HT-29 (cell line): ENCODE measurements around the gene CTBP2. TPM values are rescaled to one million over a fixed set of nuclear protein-coding genes. Genes with fewer than 3 reads are reported as not detected.

Experiments used
- DNase-seq: peaks from one replicate; pipeline ENCODE4 v3.0.0-alpha.2; 2015; ENCODE audit warnings: low spot score
- total RNA-seq: library from RNA; depleted of rRNA; stranded (reverse); fragments of >200 nt; shearing (Covaris generic); gene quantifications from 2 replicates; pipeline ENCODE4 v1.2.3, GENCODE V29; 2014

CTBP2 gene
- total RNA-seq, 1 experiment from 2014 or later: 207 TPM

DNA sequence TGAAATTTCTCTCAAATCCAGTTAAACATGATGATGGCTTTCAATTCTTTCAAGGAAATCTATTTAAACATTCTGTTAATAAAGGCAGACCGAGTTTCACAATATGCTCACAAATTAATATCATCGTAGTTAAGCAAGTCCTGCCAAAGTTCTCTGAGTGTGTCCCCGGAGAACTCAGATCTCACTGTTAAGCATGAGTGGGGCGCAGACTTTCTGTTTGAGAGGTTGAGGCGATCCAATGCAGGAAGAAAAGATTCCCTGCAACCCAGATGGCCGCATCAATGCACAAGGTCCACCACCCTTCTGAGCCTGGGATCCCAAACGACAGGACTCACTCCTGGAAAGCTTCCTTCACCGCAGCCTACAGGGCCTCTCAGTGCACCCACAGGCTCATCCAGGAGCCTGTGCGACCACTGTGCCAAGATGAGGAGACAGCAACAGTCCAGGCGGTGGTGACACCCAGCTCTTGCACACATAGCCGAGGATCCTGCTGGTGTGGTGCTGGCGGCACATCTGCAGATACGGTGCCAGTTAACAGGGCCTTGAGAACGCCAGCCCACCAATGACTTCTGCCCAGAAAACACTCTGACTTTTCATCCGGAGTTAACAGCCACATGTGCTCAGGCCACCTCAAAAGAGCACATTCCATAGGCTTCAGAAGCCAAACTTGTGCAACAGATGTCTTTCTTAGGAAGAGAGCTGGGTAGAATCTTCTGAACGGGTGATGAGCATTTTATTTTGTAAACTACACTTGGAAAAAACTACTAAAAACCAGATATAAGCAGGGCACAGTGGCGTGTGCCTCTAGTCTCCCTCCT lies 116.3 kb downstream of the CTBP2 start:
- no peak for DNase-seq

DNA sequence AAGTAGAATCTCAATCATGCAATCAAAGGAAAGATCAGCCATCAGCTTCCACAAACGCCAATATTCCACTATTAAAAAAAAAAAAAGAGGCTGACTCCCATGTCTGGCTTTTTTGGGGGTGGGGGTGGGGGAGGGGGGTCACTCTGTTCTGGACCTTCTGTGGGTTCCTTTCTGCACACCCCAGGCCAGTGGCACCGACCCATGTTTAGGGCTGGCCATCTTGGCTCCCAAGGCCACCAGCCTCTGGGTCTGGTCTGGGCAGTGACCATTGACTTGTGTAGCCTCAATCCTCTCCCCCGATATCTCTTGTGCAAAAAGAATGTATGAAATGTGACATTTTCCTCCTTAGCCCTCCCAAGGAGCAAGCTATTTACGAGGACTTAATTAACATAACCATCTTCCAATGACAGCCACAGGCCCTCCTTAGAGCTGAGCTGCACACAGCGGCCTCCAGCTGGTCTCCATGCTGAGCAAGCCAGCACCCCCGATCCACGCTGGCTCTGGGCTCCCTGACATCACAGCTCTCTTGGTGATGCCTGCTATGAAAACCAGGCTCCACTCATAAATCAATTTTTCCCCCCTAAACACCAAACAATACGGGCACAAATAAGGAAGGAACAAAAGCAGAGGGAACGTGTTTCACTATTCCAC lies 118.4 kb downstream of the CTBP2 start:
- no peak for DNase-seq

DNA sequence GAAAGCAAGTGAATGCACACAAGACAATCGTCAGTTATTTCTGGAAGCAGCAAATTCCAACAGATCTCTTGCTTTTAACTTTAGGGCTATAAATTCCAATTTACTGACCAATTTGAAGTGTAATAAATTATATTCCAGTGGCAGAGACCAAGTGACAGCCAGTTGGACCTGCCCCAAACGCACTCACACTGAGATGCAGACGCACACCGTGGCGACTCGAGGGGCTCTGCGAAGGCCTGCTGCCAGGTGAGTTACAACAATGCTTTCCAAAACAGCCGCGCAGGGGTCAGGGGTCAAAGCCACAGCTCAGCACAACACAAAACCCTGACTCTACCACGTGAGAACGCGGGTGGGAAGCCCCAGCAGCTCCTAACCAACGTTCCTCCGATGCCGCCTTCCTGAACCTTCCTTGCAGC lies 121.0 kb downstream of the CTBP2 start:
- no peak for DNase-seq

DNA sequence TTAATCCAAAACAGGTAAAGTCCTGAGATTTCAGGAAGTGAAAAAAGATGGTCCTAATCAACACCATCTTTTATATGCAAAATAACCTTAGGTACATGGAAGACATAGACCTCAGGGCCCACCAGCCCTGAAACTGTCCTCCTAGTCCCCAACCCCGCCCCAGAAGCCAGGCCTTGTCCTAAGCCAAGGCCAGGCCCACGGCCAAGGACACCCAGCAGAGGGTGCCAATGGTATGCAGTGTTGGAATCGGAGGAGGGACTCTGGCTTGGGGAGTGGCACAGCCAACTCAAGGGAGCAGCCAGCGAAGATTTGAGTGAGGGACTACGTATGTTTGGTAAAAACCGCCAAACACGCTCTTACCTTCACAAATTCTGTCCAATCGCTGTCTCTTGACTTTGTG lies 121.7 kb downstream of the CTBP2 start:
- DNase-seq: no peak

DNA sequence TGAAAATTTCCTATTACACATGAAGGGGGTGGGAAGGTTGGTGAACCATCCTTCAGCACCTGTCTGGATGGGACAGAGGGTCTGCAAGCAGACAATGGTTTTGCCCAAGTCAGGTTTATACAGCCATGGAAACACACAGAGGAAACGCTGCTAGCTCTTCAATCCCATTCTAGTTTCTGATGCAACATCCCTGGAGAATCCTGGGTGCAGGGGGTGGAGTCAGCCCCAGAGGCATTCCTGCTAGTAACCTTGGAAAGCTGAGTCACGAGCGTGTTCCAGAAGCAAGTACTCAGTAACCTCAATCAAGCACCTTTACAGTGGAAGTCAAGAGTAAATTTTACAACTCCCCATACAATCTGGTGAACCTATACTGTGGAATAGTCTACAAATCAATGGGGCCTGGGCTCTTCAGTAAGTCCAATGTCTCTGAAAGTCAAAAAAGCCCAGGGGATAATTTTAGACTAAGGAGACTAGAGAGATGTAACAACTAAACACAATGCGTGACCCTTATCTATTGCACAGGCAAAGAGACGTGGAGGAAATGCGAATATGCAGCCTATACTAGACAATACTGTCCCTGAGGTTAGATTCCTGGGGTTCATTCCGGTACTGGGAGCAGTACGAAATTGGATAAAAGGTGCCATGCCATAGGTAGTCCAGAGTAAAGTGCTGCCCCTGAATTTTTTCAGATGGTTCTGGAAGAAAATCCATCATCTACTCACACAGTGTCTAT lies 123.1 kb downstream of the CTBP2 start:
- peak; percentile 58 for DNase-seq

DNA sequence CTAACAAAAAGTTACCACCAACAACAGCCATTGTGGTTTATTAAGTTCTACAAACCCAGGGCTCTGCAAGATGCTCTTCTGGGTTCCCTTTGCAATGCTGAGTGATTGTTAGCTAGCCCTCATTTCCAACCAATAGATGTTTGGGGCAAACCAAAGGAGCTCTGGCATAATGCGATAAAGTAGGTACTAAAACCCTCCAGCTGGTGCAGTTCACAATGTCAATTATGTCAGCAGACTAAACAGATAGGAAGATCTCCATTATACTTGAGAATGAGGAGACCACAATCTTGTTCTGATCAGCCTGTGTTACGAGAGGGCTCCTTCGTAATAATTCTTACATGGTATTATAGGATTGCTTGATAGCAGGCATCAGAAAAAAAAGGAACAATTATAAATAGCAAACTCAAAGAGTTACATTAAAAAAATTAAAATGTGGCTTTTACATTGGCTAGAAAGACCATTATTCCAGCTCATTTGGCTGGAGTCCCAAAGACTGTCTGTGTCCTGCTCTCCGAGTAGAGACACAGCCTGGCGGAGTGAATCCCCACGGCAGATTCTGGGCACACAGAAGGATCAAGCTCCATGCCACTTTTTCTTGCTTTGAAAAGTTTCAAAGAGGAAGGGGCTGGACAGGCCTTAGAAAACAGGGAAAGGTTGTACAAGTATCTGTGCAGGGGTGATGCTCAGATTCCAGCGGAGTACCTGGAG lies 124.6 kb downstream of the CTBP2 start:
- peak; percentile 35 for DNase-seq

DNA sequence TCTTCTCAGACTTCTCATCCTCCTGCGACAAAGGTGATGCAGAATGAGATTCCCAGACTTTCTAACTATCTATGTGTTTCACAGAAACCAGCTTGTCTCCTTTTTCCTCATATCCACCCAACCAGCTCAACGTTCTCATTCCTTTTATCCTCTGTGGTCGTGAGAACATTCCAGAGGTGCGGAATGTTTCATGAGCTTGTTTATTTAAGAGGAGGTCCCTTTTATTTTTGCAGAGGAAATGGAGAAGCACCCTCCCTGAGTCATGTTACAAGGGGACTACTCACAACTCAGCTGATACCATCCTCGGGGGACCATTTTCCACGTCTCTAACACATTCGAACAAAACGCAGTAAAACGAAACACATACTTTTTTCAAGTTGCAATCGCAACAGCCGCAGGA lies 125.2 kb downstream of the CTBP2 start:
- peak; percentile 62 for DNase-seq

DNA sequence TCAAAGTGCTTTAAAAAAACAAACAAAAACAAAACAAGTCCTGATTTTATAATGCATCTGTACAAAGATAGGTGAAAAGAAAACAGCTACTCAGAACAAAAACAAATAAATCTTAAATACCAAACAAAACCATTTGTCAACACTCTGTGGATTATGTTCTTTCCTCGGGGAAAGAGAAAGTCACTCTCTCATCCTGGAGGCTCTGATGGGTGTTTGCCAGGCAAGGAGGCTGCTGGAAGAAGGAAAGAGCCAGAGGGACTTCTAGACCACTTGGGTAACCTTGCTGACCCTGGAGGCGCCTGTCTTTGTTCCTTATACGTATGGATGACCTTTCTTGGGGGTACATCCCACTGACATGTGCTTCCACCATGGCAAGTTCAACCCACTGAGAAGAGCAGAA lies 125.7 kb downstream of the CTBP2 start:
- DNase-seq: no peak

DNA sequence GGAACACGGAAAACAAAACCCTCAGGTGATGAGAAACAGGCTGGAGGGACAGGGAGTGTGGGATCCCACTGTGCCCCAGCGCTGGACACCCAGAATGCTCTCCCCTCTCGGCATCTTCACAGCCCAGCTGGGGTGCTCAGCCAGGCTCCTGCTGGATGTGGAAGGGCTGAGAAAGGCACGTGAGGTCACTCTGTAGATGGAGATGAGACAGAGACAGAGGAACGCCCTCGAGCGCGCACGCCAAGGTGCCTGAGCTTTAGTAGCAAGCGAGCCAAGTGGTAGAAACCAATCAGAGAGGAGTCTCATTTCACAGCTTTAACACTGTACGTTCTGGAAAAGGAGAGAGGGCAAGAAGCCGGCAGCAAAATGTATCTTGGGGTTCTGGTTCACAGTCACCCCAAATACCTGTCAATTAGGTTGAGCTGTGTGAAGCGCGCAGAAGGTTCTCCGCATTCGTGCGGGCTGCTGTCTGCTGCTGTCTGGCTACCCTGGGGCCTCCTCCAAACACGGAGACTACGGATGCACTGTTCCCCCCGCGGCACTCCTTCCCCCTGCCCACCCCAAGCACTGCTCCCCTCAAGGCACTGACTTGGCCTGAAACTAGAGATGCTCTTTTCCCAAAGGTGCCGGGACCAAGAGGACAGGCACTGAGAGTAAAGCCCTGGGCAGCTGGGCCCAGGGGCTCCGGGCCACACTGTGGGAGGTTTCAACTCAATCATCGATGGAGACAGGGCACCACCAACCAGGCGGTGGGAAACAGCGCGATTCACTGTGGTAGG lies 127.0 kb downstream of the CTBP2 start:
- DNase-seq: no peak

DNA sequence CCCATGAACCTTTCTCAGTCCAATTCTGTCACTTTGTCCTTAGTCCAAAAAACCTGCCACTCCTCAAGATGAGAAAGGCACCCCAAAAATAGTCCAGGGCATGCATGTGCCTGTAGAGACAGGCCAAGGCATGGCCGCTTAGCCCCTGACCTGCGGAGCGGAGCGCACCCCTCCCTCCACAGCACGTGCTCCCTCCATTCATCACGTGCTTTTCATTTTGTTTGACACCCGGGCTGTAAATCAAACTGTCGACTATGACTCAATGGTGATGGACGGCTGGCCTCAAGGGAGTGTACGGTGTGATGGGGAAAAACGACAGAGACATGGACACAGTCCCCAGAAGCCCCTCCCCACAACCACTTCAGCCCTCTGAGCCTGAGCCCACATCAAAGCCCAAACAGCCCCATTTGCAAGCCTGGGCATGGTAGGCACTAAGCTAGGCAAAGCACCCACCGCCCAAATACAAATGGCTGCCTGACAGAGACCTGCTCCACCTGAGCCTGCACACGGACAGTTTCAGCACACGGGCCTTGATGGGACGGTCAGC lies 127.8 kb downstream of the CTBP2 start:
- no peak for DNase-seq

DNA sequence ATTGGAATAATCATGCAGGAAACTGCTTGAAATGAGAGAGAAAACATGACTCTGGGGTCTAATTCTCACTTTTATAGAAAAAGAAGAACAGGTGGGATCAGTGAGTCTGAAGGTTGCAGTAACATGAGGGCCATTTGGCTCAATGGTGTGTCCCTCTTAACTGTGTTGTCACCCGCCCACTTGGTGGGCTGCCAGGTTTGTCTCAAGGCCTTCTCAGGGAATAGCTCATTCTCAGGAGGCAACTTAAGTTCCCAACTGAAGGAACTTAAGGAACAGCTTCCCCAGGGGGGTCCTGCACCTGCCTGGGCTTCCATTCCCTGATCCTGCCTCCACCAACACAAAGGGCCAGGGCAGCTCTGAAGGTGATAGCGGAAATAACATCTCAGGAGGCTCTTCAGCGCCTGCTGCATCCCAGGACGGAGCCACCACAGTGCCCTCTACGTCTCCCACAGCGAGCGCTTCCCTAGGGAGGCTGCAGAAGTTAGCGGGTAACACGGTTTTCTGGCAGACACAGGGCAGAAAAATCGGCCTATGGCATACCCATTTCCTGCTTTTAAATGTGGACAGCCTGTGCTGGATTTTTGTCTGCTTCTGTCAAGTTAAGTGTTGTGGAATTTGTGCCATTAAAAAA lies 129.7 kb downstream of the CTBP2 start:
- DNase-seq: no peak

DNA sequence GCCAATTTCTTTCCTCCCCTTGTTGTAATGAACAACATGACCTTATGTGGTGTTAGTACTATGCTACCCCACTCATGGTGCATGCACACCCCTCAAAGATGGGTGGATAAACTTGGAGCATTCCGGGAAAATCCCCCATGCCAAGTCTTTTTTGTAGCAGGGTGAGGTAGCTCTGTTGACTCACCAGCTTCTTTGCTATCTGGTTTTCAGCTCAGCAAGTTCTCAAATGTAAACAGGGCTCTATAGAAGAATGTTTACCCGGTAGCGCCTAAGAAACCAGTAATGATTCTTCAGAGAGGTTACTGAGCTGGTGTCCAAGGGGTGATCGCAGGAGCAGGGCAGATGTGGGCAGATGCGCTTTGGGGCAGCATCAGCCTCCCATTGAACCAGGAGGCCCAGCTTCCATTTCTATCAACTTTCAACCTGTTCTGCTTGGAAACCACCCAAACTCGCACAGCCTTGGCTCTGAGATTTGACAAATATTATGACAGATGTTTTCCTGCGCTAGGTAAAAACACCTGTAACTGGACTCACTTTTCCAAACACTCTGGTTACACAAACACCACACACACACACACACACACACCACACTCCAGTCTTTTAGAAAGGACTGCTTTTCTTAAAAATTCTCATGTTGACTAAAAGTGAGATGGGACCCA lies 130.7 kb downstream of the CTBP2 start:
- no peak for DNase-seq

DNA sequence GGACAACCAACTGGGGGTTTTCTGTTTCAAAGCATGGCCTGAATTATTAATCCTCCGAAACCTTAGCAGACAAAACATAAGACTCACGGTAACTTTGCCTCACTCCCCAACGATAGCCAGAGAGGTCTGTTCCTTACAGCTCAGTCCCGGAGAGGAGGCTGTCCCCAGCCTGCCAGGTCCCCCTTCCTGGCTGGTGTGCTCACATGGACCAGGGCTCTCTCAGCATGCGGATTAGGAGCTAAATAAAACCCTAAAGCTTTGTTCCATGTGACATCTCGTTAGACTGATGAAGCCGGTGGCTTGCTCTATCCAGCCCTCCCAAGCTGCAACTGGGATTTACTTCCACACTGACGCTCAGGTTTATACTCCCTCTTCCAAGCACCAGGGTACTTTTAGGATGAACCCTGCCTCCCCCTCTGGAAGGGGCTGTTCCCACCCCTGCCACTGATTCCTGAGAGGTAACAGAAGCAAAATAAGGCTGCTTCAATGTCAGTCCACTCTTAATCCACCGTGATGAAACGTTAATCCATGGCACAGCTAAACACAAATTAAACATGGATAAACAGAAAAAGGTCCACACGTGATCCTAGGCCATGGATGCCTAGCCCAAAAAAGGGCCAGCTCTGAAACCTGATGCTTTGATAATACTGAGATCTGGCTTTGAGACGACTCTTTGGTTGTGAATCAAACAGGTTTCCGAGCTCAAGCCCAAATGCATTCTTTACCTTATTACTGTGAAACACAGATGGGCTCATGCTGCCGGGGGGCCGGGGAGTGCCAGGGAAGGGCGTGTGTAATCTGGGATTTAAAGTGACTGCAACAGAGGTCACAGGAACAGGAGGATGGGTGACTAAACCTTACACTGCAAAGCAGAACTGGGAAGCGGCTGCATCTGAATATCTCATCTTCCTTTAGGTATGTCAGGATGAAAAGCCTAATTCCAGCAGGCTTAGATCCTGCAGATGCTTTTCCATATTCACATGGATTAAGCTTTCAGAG lies 132.2 kb downstream of the CTBP2 start:
- no peak for DNase-seq

DNA sequence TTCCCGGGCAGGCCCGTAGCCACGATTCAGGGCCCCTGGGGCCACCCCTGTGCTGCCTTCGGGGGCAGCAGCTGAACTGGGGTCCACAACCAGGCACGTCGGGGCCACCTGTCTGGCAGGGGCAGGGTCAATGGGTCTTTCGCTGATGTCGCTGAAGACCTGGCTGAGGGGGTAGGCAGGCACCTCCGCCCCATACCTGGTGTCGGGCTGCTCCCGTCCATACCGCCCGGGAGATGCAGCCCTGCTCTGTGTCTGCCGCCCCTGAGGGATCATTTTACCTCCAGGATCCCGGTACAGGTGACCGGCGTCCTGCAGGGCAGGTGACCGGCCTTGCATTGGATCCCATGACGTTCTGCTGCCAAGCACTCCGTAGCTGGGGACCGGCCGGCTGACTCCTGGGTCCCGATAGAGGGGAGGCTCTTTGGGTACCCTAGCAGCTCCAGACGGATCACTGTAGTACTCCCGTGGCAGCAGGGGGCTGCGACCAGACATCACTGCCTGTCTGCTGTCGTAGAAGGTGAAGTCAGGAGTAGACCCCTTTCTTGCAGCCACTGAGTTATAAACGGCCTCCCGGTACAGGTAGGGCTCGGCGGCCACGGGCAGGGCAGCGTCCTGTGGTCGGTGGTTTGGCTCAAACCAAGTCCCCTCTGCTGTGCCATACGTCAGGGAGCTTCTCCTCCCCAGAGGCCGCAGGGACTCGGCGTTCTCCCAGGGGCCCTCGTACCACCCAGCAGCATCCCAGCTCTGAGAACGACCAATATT lies 133.2 kb downstream of the CTBP2 start:
- DNase-seq: no peak

DNA sequence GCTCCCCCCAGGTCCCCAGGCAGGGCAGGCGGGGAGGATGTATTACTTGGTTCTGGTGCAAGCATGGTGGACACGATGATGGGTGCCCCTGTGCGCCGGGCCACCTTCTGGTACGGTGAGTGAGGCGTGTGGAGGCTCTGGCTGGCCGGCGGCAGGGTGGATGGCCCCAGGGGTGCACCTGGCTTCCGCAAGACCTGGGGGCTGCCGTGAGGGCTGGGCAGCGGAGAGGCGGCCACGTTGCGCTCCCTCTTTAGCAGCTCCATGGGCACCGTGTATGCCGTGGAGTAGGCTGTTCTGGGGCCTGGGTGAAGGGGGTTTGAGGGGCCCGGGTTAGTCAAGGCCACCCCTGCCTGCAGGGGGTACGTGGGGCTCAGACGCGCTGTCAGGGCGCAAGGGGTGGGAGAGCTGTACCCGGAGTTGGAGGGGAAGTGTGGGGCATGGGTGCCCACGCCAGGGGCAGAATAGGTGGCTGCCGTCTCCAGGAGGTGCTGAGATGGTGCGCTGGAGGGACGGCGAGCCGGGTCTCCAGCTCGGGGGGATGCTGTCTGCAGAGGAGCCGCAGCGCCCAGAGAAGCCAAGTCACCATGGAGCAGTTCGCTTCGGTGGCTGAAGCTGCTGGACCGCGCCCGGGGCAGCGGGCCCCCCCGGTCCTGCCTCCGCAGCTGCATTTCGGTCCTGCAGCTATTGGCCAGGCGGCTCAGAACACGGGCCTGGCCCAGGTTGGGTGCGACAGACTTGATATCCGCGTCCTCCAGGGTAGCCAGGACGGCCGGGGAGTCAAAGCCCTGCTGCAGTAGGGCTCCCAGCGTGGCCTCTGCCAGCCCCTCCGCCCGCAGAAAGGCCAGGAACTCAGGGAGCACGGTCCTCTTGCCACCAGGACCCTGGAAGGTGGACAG lies 134.1 kb downstream of the CTBP2 start:
- DNase-seq: no peak

DNA sequence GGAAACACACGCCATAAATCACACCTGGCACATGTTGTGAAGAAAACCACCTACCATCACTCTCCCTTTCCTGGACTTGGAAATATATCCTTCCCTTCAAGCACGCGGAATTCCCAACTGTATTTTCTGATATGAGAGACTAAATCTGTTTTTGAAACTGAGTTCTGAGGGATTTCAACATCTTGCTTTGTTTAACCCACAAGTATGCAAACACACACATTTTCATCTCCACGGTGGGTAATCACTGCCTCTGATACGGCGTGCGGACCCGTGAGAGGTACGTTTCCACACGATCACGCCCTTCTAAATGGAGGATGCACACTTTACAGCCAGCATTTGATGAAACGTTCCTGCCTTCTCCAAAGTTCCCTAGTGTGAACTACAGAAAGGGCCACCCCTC lies 135.0 kb downstream of the CTBP2 start:
- no peak for DNase-seq
